ENCODE results near the gene ZNF362. TPM values are rescaled to one million over a fixed set of nuclear protein-coding genes. Genes with fewer than 3 reads are reported as not detected.
A peak's percentile ranks its signal among the peaks of the same experiment; 100 is the strongest.

ZNF362 gene
- total RNA-seq, 2 experiments from 2014 or later, result 10.2 to 11.7 TPM

GRCh38 chr1:33323663-33324477 is 67.6 kb downstream of the ZNF362 start:
- intact Hi-C loops (cut with DNase I, micrococcal nuclease), result no loop called here
- H3K9me3 Mint-ChIP-seq (ENCODE audit: low read depth), result no peaks in the 10 kb centered on the region
- ChIA-PET POLR2A (no interaction called here), CTCF (interaction anchor here (0.7 to 0.9 kb wide), 2 partner anchors 28 to 150 kb away, joined by 3 read pairs; no protein-coding TSS in a partner anchor)
- no peaks in the 10 kb centered on the region for H3K27me3 Mint-ChIP-seq
- peaks cover 23% of the 10 kb centered on the region for H3K36me3 Mint-ChIP-seq (ENCODE audit: low read depth)
- no peak for ATAC-seq
- no peak overlapping the region for H3K27ac Mint-ChIP-seq
- H3K4me3 Mint-ChIP-seq, result no peak overlapping the region
- no peaks in the 10 kb centered on the region for H3K4me1 Mint-ChIP-seq
- no peak for DNase-seq

- Mint-ChIP-seq H3K9me3 (ENCODE audit: low read depth) (no peaks in the 10 kb centered on the region), H3K4me3 (no peak overlapping the region), H3K4me1 (no peaks in the 10 kb centered on the region), H3K27ac (no peak overlapping the region), H3K36me3 (ENCODE audit: low read depth) (peaks cover 30% of the 10 kb centered on the region), H3K27me3 (no peaks in the 10 kb centered on the region)
- ChIA-PET CTCF (no interaction called here), POLR2A (no interaction called here)
- intact Hi-C loops (cut with DNase I, micrococcal nuclease), result no loop called here
- no peak for ATAC-seq
- no peak for DNase-seq
Measured at GRCh38 chr1:33324677-33325575, 68.6 kb downstream of the ZNF362 start.

GRCh38 chr1:33326785-33327184 is 70.5 kb downstream of the ZNF362 start:
- Mint-ChIP-seq H3K27me3 (no peaks in the 10 kb centered on the region), H3K4me3 (no peak overlapping the region), H3K36me3 (ENCODE audit: low read depth) (peaks cover 34% of the 10 kb centered on the region), H3K9me3 (ENCODE audit: low read depth) (no peaks in the 10 kb centered on the region), H3K27ac (no peak overlapping the region), H3K4me1 (no peaks in the 10 kb centered on the region)
- intact Hi-C loops (cut with DNase I, micrococcal nuclease), result no loop called here
- ChIA-PET CTCF (no interaction called here), POLR2A (no interaction called here)
- ATAC-seq, result no peak
- DNase-seq, result no peak

GRCh38 chr1:33327587-33328325 is 71.5 kb downstream of the ZNF362 start:
- CTCF ChIA-PET, result interaction anchor here (0.6 kb wide), 1 partner anchor 32 kb away, joined by 3 read pairs; no protein-coding TSS in a partner anchor
- Mint-ChIP-seq H3K9me3 (ENCODE audit: low read depth) (no peaks in the 10 kb centered on the region), H3K4me3 (no peak overlapping the region), H3K27ac (no peak overlapping the region), H3K27me3 (no peaks in the 10 kb centered on the region), H3K36me3 (ENCODE audit: low read depth) (peaks cover 37% of the 10 kb centered on the region), H3K4me1 (no peaks in the 10 kb centered on the region)
- intact Hi-C loops (cut with DNase I, micrococcal nuclease), result no loop called here
- DNase-seq, result no peak
- peak; percentile 66 for ATAC-seq
- POLR2A ChIA-PET, result no interaction called here

- DNase-seq (no peak), ATAC-seq (no peak)
- CTCF ChIA-PET, result no interaction called here
- H3K9me3 Mint-ChIP-seq (ENCODE audit: low read depth), result no peaks in the 10 kb centered on the region
- H3K27me3 Mint-ChIP-seq, result no peaks in the 10 kb centered on the region
- H3K36me3 Mint-ChIP-seq (ENCODE audit: low read depth), result peaks cover 39% of the 10 kb centered on the region
- no peak overlapping the region for H3K27ac Mint-ChIP-seq
- H3K4me1 Mint-ChIP-seq, result no peaks in the 10 kb centered on the region
- intact Hi-C loops (cut with DNase I, micrococcal nuclease), result no loop called here
- no peak overlapping the region for H3K4me3 Mint-ChIP-seq
- POLR2A ChIA-PET, result no interaction called here
Measured at GRCh38 chr1:33328817-33329216, 72.5 kb downstream of the ZNF362 start.

GRCh38 chr1:33329600-33330305 is 73.5 kb downstream of the ZNF362 start:
- DNase-seq (no peak), ATAC-seq (no peak)
- ChIA-PET CTCF (interaction anchor here (1.3 to 1.4 kb wide), 2 partner anchors 24 to 32 kb away, joined by 3 read pairs; no protein-coding TSS in a partner anchor), POLR2A (no interaction called here)
- Mint-ChIP-seq H3K4me1 (no peaks in the 10 kb centered on the region), H3K4me3 (no peak overlapping the region), H3K36me3 (ENCODE audit: low read depth) (peaks cover 39% of the 10 kb centered on the region), H3K9me3 (ENCODE audit: low read depth) (no peaks in the 10 kb centered on the region), H3K27ac (no peak overlapping the region), H3K27me3 (no peaks in the 10 kb centered on the region)
- intact Hi-C loops (cut with DNase I, micrococcal nuclease), result no loop called here

GRCh38 chr1:33330361-33330890 is 74.1 kb downstream of the ZNF362 start:
- no peak overlapping the region for H3K4me3 Mint-ChIP-seq
- H3K9me3 Mint-ChIP-seq (ENCODE audit: low read depth), result no peaks in the 10 kb centered on the region
- peaks cover 6% of the 10 kb centered on the region for H3K4me1 Mint-ChIP-seq
- POLR2A ChIA-PET, result no interaction called here
- DNase-seq, result no peak
- CTCF ChIA-PET, result interaction anchor here (1.3 to 1.4 kb wide), 2 partner anchors 25 to 33 kb away, joined by 3 read pairs; no protein-coding TSS in a partner anchor
- H3K27me3 Mint-ChIP-seq, result no peaks in the 10 kb centered on the region
- intact Hi-C loops (cut with DNase I, micrococcal nuclease), result no loop called here
- peaks cover 38% of the 10 kb centered on the region for H3K36me3 Mint-ChIP-seq (ENCODE audit: low read depth)
- no peak for ATAC-seq
- H3K27ac Mint-ChIP-seq, result no peak overlapping the region

GRCh38 chr1:33330906-33331305 is 74.6 kb downstream of the ZNF362 start:
- no peaks in the 10 kb centered on the region for H3K27me3 Mint-ChIP-seq
- no peak for DNase-seq
- H3K9me3 Mint-ChIP-seq (ENCODE audit: low read depth), result no peaks in the 10 kb centered on the region
- peaks cover 6% of the 10 kb centered on the region for H3K4me1 Mint-ChIP-seq
- no peak overlapping the region for H3K4me3 Mint-ChIP-seq
- intact Hi-C loops (cut with DNase I, micrococcal nuclease), result no loop called here
- H3K27ac Mint-ChIP-seq, result no peak overlapping the region
- peaks cover 33% of the 10 kb centered on the region for H3K36me3 Mint-ChIP-seq (ENCODE audit: low read depth)
- ChIA-PET POLR2A (no interaction called here), CTCF (interaction anchor here (1.3 to 1.4 kb wide), 2 partner anchors 25 to 33 kb away, joined by 3 read pairs; no protein-coding TSS in a partner anchor)
- ATAC-seq, result no peak

GRCh38 chr1:33331444-33332356 is 75.4 kb downstream of the ZNF362 start:
- CTCF ChIA-PET, result interaction anchor here (1.4 kb wide), 1 partner anchor 26 kb away, joined by 3 read pairs; no protein-coding TSS in a partner anchor

GRCh38 chr1:33332357-33332789 is 76.1 kb downstream of the ZNF362 start:
- no peak for DNase-seq
- no peak overlapping the region for H3K27ac Mint-ChIP-seq

More at GRCh38 chr1:33331444-33332356, 75.4 kb downstream of the ZNF362 start:
- ATAC-seq, result no peak
- no peaks in the 10 kb centered on the region for H3K27me3 Mint-ChIP-seq
- H3K36me3 Mint-ChIP-seq (ENCODE audit: low read depth), result peaks cover 30% of the 10 kb centered on the region
- POLR2A ChIA-PET, result no interaction called here
- intact Hi-C loops (cut with DNase I, micrococcal nuclease), result no loop called here
- no peaks in the 10 kb centered on the region for H3K9me3 Mint-ChIP-seq (ENCODE audit: low read depth)
- no peak overlapping the region for H3K27ac Mint-ChIP-seq
- peaks cover 12% of the 10 kb centered on the region for H3K4me1 Mint-ChIP-seq
- no peak for DNase-seq
- no peak overlapping the region for H3K4me3 Mint-ChIP-seq

More at GRCh38 chr1:33332357-33332789, 76.1 kb downstream of the ZNF362 start:
- ATAC-seq, result no peak
- ChIA-PET POLR2A (no interaction called here), CTCF (interaction anchor here (0.5 kb wide), 1 partner anchor 1498 kb away, joined by 3 read pairs; no protein-coding TSS in a partner anchor)
- intact Hi-C loops (cut with DNase I, micrococcal nuclease), result no loop called here
- Mint-ChIP-seq H3K36me3 (ENCODE audit: low read depth) (peaks cover 30% of the 10 kb centered on the region), H3K9me3 (ENCODE audit: low read depth) (no peaks in the 10 kb centered on the region), H3K27me3 (no peaks in the 10 kb centered on the region), H3K4me1 (peaks cover 12% of the 10 kb centered on the region), H3K4me3 (no peak overlapping the region)
